Measurements from ENCODE around the gene SMCO2.

Gene SMCO2

DNA sequence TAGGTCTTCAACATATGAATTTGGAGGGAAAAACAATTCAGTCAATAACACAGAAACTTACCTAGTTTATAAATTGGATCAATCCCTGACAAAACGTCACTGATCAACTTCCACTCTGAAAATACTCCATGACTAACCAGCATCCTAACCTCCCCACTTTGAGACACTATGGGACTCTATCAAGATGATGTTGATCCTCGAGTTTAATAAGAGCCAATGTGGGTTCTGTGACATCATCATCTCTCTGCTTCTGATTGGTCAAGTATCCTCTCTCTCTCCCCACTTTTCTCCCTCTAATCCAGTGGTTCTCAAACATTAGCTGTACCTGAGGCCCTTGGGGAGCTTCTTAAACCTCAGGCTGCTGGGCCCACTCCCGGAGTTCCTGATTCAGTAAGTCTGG, at the start of gene SMCO2:
Gene SMCO2 (plus strand): TSS at position 301 of the 400 bp plus-strand sequence. CDS start 23,896 bp downstream, outside the sequence.
- H3K36me3 ChIP-seq (ENCODE audit: control insufficient read depth, low read depth, low read length) = no peaks in the 10 kb centered on the region
- no peaks in the 10 kb centered on the region for H3K9me3 ChIP-seq (ENCODE audit: control insufficient read depth, low read depth, low read length)
- no peak within 1 kb of the TSS for H3K27ac ChIP-seq (ENCODE audit: low read length)
- H3K4me1 ChIP-seq (ENCODE audit: control insufficient read depth, low read depth, low read length) = no peaks in the 10 kb centered on the region
- no peaks in the 10 kb centered on the region for H3K27me3 ChIP-seq (ENCODE audit: control insufficient read depth, insufficient read depth, low read length)
- no peak within 1 kb of the TSS for H3K4me3 ChIP-seq (ENCODE audit: low read length)
- H3K9ac ChIP-seq (ENCODE audit: low read length) = no peak within 1 kb of the TSS

DNA sequence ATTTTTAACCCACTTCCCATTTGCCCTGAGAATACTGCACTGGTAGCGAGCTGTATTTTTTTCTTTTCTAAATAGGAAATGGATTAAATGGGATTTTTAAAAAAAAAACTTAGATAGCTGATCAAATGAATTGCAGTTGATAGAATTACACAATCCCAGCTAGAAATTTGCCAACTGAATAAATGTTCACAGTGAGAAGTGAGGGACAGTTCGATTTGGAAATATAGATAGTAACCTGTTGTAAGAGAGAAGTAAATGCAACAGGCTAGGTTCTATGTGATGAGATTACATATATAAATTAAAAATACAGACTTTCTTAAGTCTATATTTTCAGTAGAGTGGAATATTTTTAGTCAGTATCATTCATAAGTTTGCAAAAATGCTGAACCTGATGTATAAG, 48.1 kb upstream of the SMCO2 start:
- Histone ChIP-seq H3K4me3 (ENCODE audit: low read length) (no peak overlapping the region), H3K9me3 (ENCODE audit: control insufficient read depth, low read depth, low read length) (no peaks in the 10 kb centered on the region), H3K27me3 (ENCODE audit: control insufficient read depth, insufficient read depth, low read length) (no peaks in the 10 kb centered on the region), H3K4me1 (ENCODE audit: control insufficient read depth, low read depth, low read length) (no peaks in the 10 kb centered on the region), H3K36me3 (ENCODE audit: control insufficient read depth, low read depth, low read length) (no peaks in the 10 kb centered on the region), H3K9ac (ENCODE audit: low read length) (no peak overlapping the region), H3K27ac (ENCODE audit: low read length) (no peak overlapping the region)

DNA sequence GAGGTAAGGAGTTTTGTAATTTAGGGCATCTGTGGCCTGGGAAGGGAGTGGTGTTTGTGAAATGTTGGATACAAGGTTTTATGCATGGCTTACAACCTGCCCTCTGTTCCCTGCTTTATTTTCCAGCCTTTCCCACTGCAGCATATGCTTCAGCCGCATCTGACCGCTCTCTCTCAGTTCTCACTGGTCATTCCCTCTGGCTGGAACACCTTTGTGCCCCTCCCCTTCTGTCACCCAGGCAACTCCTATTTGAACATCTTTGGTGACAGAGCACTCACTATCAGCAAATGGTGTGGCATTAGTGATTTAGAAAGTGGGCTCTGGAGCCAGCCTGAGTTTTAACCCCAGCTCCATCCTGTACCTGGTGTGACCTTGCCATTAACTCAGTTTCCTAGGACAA, 47.5 kb upstream of the SMCO2 start:
- no peaks in the 10 kb centered on the region for H3K36me3 ChIP-seq (ENCODE audit: control insufficient read depth, low read depth, low read length)
- no peaks in the 10 kb centered on the region for H3K27me3 ChIP-seq (ENCODE audit: control insufficient read depth, insufficient read depth, low read length)
- no peaks in the 10 kb centered on the region for H3K4me1 ChIP-seq (ENCODE audit: control insufficient read depth, low read depth, low read length)
- peaks cover under 1% of the 10 kb centered on the region for H3K9me3 ChIP-seq (ENCODE audit: control insufficient read depth, low read depth, low read length)
- no peak overlapping the region for H3K27ac ChIP-seq (ENCODE audit: low read length)
- H3K9ac ChIP-seq (ENCODE audit: low read length) = no peak overlapping the region
- H3K4me3 ChIP-seq (ENCODE audit: low read length) = no peak overlapping the region

- Histone ChIP-seq H3K9ac (ENCODE audit: low read length) (no peak overlapping the region), H3K27me3 (ENCODE audit: control insufficient read depth, insufficient read depth, low read length) (no peaks in the 10 kb centered on the region), H3K27ac (ENCODE audit: low read length) (no peak overlapping the region), H3K4me1 (ENCODE audit: control insufficient read depth, low read depth, low read length) (no peaks in the 10 kb centered on the region), H3K36me3 (ENCODE audit: control insufficient read depth, low read depth, low read length) (no peaks in the 10 kb centered on the region), H3K9me3 (ENCODE audit: control insufficient read depth, low read depth, low read length) (peaks cover 5% of the 10 kb centered on the region), H3K4me3 (ENCODE audit: low read length) (no peak overlapping the region)
Observed at GRCh38 chr12:27400856-27401354, 45.6 kb upstream of the SMCO2 start.

- H3K27me3 ChIP-seq (ENCODE audit: control insufficient read depth, insufficient read depth, low read length) = no peaks in the 10 kb centered on the region
- H3K9ac ChIP-seq (ENCODE audit: low read length) = no peak overlapping the region
- no peak overlapping the region for H3K4me3 ChIP-seq (ENCODE audit: low read length)
- H3K36me3 ChIP-seq (ENCODE audit: control insufficient read depth, low read depth, low read length) = no peaks in the 10 kb centered on the region
- no peak overlapping the region for H3K27ac ChIP-seq (ENCODE audit: low read length)
- no peaks in the 10 kb centered on the region for H3K9me3 ChIP-seq (ENCODE audit: control insufficient read depth, low read depth, low read length)
- no peaks in the 10 kb centered on the region for H3K4me1 ChIP-seq (ENCODE audit: control insufficient read depth, low read depth, low read length)
Observed at GRCh38 chr12:27412047-27412446, 34.5 kb upstream of the SMCO2 start.

DNA sequence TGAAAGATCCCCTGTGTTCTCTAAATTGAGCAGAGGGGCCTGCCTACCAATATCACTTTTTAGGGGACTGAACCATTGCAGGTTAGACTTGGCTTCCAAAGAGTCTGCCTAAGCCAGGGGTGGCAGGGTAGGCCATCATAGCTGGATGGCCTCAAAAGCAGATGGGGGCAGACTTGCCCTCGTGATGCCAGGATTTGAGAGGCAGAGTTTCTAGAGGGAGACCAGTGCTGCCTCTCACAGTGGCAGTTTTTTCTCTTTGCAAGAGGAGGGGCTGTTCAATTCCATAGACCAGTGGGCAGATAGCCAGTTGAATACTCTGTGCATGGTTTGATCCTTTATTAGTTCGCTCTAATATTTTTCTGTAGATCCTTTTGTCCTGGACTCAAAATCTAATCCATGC, 23.8 kb upstream of the SMCO2 start:
- Histone ChIP-seq H3K9me3 (ENCODE audit: control insufficient read depth, low read depth, low read length) (no peaks in the 10 kb centered on the region), H3K27me3 (ENCODE audit: control insufficient read depth, insufficient read depth, low read length) (no peaks in the 10 kb centered on the region), H3K27ac (ENCODE audit: low read length) (no peak overlapping the region), H3K36me3 (ENCODE audit: control insufficient read depth, low read depth, low read length) (peaks cover 6% of the 10 kb centered on the region), H3K4me3 (ENCODE audit: low read length) (no peak overlapping the region), H3K9ac (ENCODE audit: low read length) (no peak overlapping the region), H3K4me1 (ENCODE audit: control insufficient read depth, low read depth, low read length) (no peaks in the 10 kb centered on the region)

DNA sequence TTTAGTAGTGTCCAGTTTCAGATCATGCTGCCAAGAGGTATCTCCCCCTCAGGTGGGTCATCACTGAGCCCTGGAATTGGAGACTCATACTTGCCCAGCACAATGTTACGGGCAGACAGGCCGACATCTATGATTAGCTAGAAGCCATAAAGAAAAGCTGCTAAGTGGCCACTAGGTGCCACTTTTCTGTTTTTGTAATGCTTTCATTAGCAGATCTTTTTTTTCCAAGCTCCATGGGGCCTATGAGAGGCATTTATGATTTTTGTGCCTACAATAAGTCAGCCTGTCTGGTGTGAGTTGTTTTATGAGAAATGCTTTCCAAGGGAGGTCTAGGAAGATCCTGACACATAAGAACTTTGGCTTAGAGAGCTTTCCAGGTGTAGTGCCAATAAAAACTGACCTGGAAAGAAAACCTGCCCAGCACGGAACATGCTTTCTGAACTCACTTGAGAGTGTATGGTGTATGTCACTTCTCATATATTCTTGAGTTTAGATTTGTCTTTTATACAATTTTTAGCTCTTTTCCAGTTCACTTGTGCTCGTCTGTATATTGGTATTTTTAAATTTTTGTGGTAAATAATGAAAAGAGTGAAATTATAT, 21.8 kb upstream of the SMCO2 start:
- Histone ChIP-seq H3K27ac (ENCODE audit: low read length) (no peak overlapping the region), H3K4me1 (ENCODE audit: control insufficient read depth, low read depth, low read length) (no peaks in the 10 kb centered on the region), H3K36me3 (ENCODE audit: control insufficient read depth, low read depth, low read length) (peaks cover 3% of the 10 kb centered on the region), H3K4me3 (ENCODE audit: low read length) (no peak overlapping the region), H3K9me3 (ENCODE audit: control insufficient read depth, low read depth, low read length) (no peaks in the 10 kb centered on the region), H3K9ac (ENCODE audit: low read length) (no peak overlapping the region), H3K27me3 (ENCODE audit: control insufficient read depth, insufficient read depth, low read length) (no peaks in the 10 kb centered on the region)

- no peak overlapping the region for H3K27ac ChIP-seq (ENCODE audit: low read length)
- H3K4me1 ChIP-seq (ENCODE audit: control insufficient read depth, low read depth, low read length) = no peaks in the 10 kb centered on the region
- H3K9me3 ChIP-seq (ENCODE audit: control insufficient read depth, low read depth, low read length) = no peaks in the 10 kb centered on the region
- no peak overlapping the region for H3K4me3 ChIP-seq (ENCODE audit: low read length)
- H3K36me3 ChIP-seq (ENCODE audit: control insufficient read depth, low read depth, low read length) = peaks cover 3% of the 10 kb centered on the region
- H3K27me3 ChIP-seq (ENCODE audit: control insufficient read depth, insufficient read depth, low read length) = no peaks in the 10 kb centered on the region
- H3K9ac ChIP-seq (ENCODE audit: low read length) = no peak overlapping the region
Observed at GRCh38 chr12:27425306-27425705, 21.2 kb upstream of the SMCO2 start.

- H3K4me3 ChIP-seq (ENCODE audit: low read length) = no peak overlapping the region
- H3K9ac ChIP-seq (ENCODE audit: low read length) = no peak overlapping the region
- H3K27me3 ChIP-seq (ENCODE audit: control insufficient read depth, insufficient read depth, low read length) = no peaks in the 10 kb centered on the region
- H3K27ac ChIP-seq (ENCODE audit: low read length) = no peak overlapping the region
- H3K4me1 ChIP-seq (ENCODE audit: control insufficient read depth, low read depth, low read length) = no peaks in the 10 kb centered on the region
- H3K9me3 ChIP-seq (ENCODE audit: control insufficient read depth, low read depth, low read length) = no peaks in the 10 kb centered on the region
- H3K36me3 ChIP-seq (ENCODE audit: control insufficient read depth, low read depth, low read length) = no peaks in the 10 kb centered on the region
Observed at GRCh38 chr12:27426743-27427487, 19.6 kb upstream of the SMCO2 start.

GRCh38 chr12:27427824-27428223, 18.7 kb upstream of the SMCO2 start:
- Histone ChIP-seq H3K36me3 (ENCODE audit: control insufficient read depth, low read depth, low read length) (no peaks in the 10 kb centered on the region), H3K27me3 (ENCODE audit: control insufficient read depth, insufficient read depth, low read length) (no peaks in the 10 kb centered on the region), H3K27ac (ENCODE audit: low read length) (no peak overlapping the region), H3K4me3 (ENCODE audit: low read length) (no peak overlapping the region), H3K9ac (ENCODE audit: low read length) (no peak overlapping the region), H3K9me3 (ENCODE audit: control insufficient read depth, low read depth, low read length) (no peaks in the 10 kb centered on the region), H3K4me1 (ENCODE audit: control insufficient read depth, low read depth, low read length) (no peaks in the 10 kb centered on the region)

DNA sequence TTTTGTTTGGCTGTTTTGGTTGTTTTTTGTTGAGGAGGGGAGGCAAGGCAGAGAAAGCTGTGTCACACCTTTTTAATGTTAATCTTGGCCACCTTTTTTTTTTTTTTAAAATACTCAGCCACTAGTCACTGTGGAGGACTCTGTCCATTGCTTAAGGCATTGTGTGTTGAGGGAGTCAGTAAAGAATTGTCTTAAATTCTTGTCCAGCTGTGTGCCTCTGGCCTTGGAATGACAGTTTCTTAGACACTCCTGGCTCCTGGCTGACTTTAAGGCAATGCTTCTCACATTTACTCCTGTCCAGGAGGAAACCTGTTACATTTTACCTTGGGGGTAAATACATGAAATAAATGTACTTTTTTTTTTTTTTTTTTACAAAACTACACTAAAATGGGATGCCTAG, 18.1 kb upstream of the SMCO2 start:
- Histone ChIP-seq H3K36me3 (ENCODE audit: control insufficient read depth, low read depth, low read length) (no peaks in the 10 kb centered on the region), H3K27me3 (ENCODE audit: control insufficient read depth, insufficient read depth, low read length) (no peaks in the 10 kb centered on the region), H3K9me3 (ENCODE audit: control insufficient read depth, low read depth, low read length) (no peaks in the 10 kb centered on the region), H3K4me3 (ENCODE audit: low read length) (no peak overlapping the region), H3K4me1 (ENCODE audit: control insufficient read depth, low read depth, low read length) (no peaks in the 10 kb centered on the region), H3K27ac (ENCODE audit: low read length) (no peak overlapping the region), H3K9ac (ENCODE audit: low read length) (no peak overlapping the region)

DNA sequence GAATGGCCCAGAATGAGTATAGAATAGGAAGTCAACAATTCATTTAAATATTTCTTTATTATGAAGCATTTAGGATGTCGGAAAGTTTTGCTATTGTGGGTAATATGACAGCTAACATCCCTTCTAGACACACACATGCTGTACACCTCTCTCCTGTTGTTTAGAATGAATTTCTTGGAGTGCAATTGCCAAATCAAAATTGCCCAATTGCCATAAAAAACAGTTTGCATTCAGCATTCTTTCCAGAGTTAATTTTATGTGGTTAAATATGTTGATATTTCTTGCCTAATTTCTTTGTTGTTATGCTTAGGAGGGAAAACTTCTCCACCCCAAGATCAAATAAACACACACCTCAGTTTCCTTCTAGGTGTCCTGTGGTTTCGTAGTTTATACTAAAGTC, 16.9 kb upstream of the SMCO2 start:
- no peaks in the 10 kb centered on the region for H3K36me3 ChIP-seq (ENCODE audit: control insufficient read depth, low read depth, low read length)
- H3K27me3 ChIP-seq (ENCODE audit: control insufficient read depth, insufficient read depth, low read length) = no peaks in the 10 kb centered on the region
- no peak overlapping the region for H3K4me3 ChIP-seq (ENCODE audit: low read length)
- H3K9me3 ChIP-seq (ENCODE audit: control insufficient read depth, low read depth, low read length) = no peaks in the 10 kb centered on the region
- no peak overlapping the region for H3K27ac ChIP-seq (ENCODE audit: low read length)
- no peak overlapping the region for H3K9ac ChIP-seq (ENCODE audit: low read length)
- no peaks in the 10 kb centered on the region for H3K4me1 ChIP-seq (ENCODE audit: control insufficient read depth, low read depth, low read length)
